ENCODE results near the gene CELSR1.

Gene CELSR1

GRCh38 chr22:46361826-46362202 is 175.6 kb downstream of the CELSR1 start:
- H3K4me1 ChIP-seq (ENCODE audit: low read depth, poor library complexity, severe bottlenecking): no peaks in the 10 kb centered on the region
- H3K36me3 ChIP-seq (ENCODE audit: insufficient read depth): no peaks in the 10 kb centered on the region
- TF ChIP-seq CTCF (conservative IDR thresholded peaks at IDR 0.05; ENCODE audit: low read depth, low read length): no peak
- no peak overlapping the region for H3K4me3 ChIP-seq (IDR thresholded peaks at IDR 0.05; ENCODE audit: insufficient read depth, low read depth, low read length)
- no peaks in the 10 kb centered on the region for H3K27me3 ChIP-seq (ENCODE audit: insufficient read depth, low read depth)
- H3K79me2 ChIP-seq (ENCODE audit: insufficient read depth, low read depth): no peaks in the 10 kb centered on the region
- H3K4me2 ChIP-seq: no peak overlapping the region
- no peak overlapping the region for H3K9ac ChIP-seq
- no peak overlapping the region for H3K27ac ChIP-seq
- H4K20me1 ChIP-seq (ENCODE audit: insufficient read depth): no peaks in the 10 kb centered on the region
- H2AFZ ChIP-seq (ENCODE audit: low read depth): no peak overlapping the region

GRCh38 chr22:46360891-46361290 is 176.5 kb downstream of the CELSR1 start:
- no peaks in the 10 kb centered on the region for H3K4me1 ChIP-seq (ENCODE audit: low read depth, poor library complexity, severe bottlenecking)
- H3K9ac ChIP-seq: no peak overlapping the region
- no peak overlapping the region for H3K4me3 ChIP-seq (IDR thresholded peaks at IDR 0.05; ENCODE audit: insufficient read depth, low read depth, low read length)
- no peak for TF ChIP-seq CTCF (conservative IDR thresholded peaks at IDR 0.05; ENCODE audit: low read depth, low read length)
- H3K27ac ChIP-seq: no peak overlapping the region
- no peaks in the 10 kb centered on the region for H3K79me2 ChIP-seq (ENCODE audit: insufficient read depth, low read depth)
- H4K20me1 ChIP-seq (ENCODE audit: insufficient read depth): no peaks in the 10 kb centered on the region
- no peak overlapping the region for H2AFZ ChIP-seq (ENCODE audit: low read depth)
- no peak overlapping the region for H3K4me2 ChIP-seq
- no peaks in the 10 kb centered on the region for H3K36me3 ChIP-seq (ENCODE audit: insufficient read depth)
- H3K27me3 ChIP-seq (ENCODE audit: insufficient read depth, low read depth): no peaks in the 10 kb centered on the region

GRCh38 chr22:46360097-46360496 is 177.3 kb downstream of the CELSR1 start:
- no peaks in the 10 kb centered on the region for H3K27me3 ChIP-seq (ENCODE audit: insufficient read depth, low read depth)
- no peaks in the 10 kb centered on the region for H4K20me1 ChIP-seq (ENCODE audit: insufficient read depth)
- no peak for TF ChIP-seq CTCF (conservative IDR thresholded peaks at IDR 0.05; ENCODE audit: low read depth, low read length)
- H3K36me3 ChIP-seq (ENCODE audit: insufficient read depth): no peaks in the 10 kb centered on the region
- no peak overlapping the region for H3K4me3 ChIP-seq (IDR thresholded peaks at IDR 0.05; ENCODE audit: insufficient read depth, low read depth, low read length)
- no peak overlapping the region for H3K9ac ChIP-seq
- no peak overlapping the region for H3K27ac ChIP-seq
- H3K4me2 ChIP-seq: no peak overlapping the region
- no peak overlapping the region for H2AFZ ChIP-seq (ENCODE audit: low read depth)
- H3K79me2 ChIP-seq (ENCODE audit: insufficient read depth, low read depth): no peaks in the 10 kb centered on the region
- H3K4me1 ChIP-seq (ENCODE audit: low read depth, poor library complexity, severe bottlenecking): no peaks in the 10 kb centered on the region

- no peak overlapping the region for H3K27ac ChIP-seq
- H3K4me3 ChIP-seq (IDR thresholded peaks at IDR 0.05; ENCODE audit: insufficient read depth, low read depth, low read length): no peak overlapping the region
- no peak overlapping the region for H3K4me2 ChIP-seq
- H3K9ac ChIP-seq: no peak overlapping the region
- no peaks in the 10 kb centered on the region for H3K79me2 ChIP-seq (ENCODE audit: insufficient read depth, low read depth)
- no peaks in the 10 kb centered on the region for H3K27me3 ChIP-seq (ENCODE audit: insufficient read depth, low read depth)
- H3K4me1 ChIP-seq (ENCODE audit: low read depth, poor library complexity, severe bottlenecking): no peaks in the 10 kb centered on the region
- H4K20me1 ChIP-seq (ENCODE audit: insufficient read depth): no peaks in the 10 kb centered on the region
- no peak for TF ChIP-seq CTCF (conservative IDR thresholded peaks at IDR 0.05; ENCODE audit: low read depth, low read length)
- no peaks in the 10 kb centered on the region for H3K36me3 ChIP-seq (ENCODE audit: insufficient read depth)
- H2AFZ ChIP-seq (ENCODE audit: low read depth): no peak overlapping the region
Observed at GRCh38 chr22:46359362-46359761, 178.1 kb downstream of the CELSR1 start.

- Histone ChIP-seq H3K4me1 (ENCODE audit: low read depth, poor library complexity, severe bottlenecking) (no peaks in the 10 kb centered on the region), H3K79me2 (ENCODE audit: insufficient read depth, low read depth) (no peaks in the 10 kb centered on the region), H3K4me2 (no peak overlapping the region), H3K27me3 (ENCODE audit: insufficient read depth, low read depth) (no peaks in the 10 kb centered on the region), H3K27ac (no peak overlapping the region), H3K9ac (no peak overlapping the region), H3K36me3 (ENCODE audit: insufficient read depth) (no peaks in the 10 kb centered on the region), H4K20me1 (ENCODE audit: insufficient read depth) (no peaks in the 10 kb centered on the region), H3K4me3 (IDR thresholded peaks at IDR 0.05; ENCODE audit: insufficient read depth, low read depth, low read length) (no peak overlapping the region), H2AFZ (ENCODE audit: low read depth) (no peak overlapping the region)
- TF ChIP-seq CTCF (conservative IDR thresholded peaks at IDR 0.05; ENCODE audit: low read depth, low read length): no peak
Observed at GRCh38 chr22:46358766-46359165, 178.7 kb downstream of the CELSR1 start.
